HepG2 (cell line): ENCODE measurements around the gene AARS1. TPM values are rescaled to one million over a fixed set of nuclear protein-coding genes. Genes with fewer than 3 reads are reported as not detected.
A peak's percentile ranks its signal among the peaks of the same experiment; 100 is the strongest.

ENCODE experiments used
- EED ChIP-seq: sonication (generic); formaldehyde crosslinking; IDR thresholded peaks from 2 replicates; pipeline ENCODE4 v1.5.0; 2020; ENCODE audit warnings: mild to moderate bottlenecking, missing genetic modification reagents
- EHMT2 ChIP-seq: fragments of 200-600 bp; sonication (generic); IDR thresholded peaks from 2 replicates; pipeline ENCODE4 v1.7.0; 2017; ENCODE audit warnings: antibody characterized with exemption, low read depth, low read length, borderline replicate concordance
- HIVEP1 ChIP-seq: sonication (generic); formaldehyde crosslinking; IDR thresholded peaks from 2 replicates; pipeline ENCODE4 v1.4.0; 2020; ENCODE audit warnings: mild to moderate bottlenecking, missing genetic modification reagents
- HNRNPLL ChIP-seq: fragments of 200-400 bp; formaldehyde crosslinking; IDR thresholded peaks from 2 replicates; pipeline ENCODE4 v1.6.1; 2017; ENCODE audit warnings: mild to moderate bottlenecking, low read depth, low read length; ENCODE audit not compliant: poor library complexity, severe bottlenecking
- MIER2 ChIP-seq: IDR thresholded peaks from 2 replicates; pipeline ENCODE4 v1.6.1; 2016; ENCODE audit warnings: missing biosample characterization, missing genetic modification reagents
- PRMT3 ChIP-seq: sonication (generic); formaldehyde crosslinking; IDR thresholded peaks from 2 replicates; pipeline ENCODE4 v1.8.1; 2022; ENCODE audit warnings: low read depth, mild to moderate bottlenecking, moderate library complexity, missing genetic modification reagents, borderline replicate concordance
- SP2 ChIP-seq: sonication (generic); formaldehyde crosslinking; IDR thresholded peaks from 2 replicates; pipeline ENCODE4 v1.5.1; 2020; ENCODE audit warnings: mild to moderate bottlenecking, missing genetic modification reagents
- TMF1 ChIP-seq: sonication (generic); formaldehyde crosslinking; IDR thresholded peaks from 2 replicates; pipeline ENCODE4 v1.8.1; 2022; ENCODE audit warnings: low read depth, missing genetic modification reagents
- ZNF121 ChIP-seq: sonication (generic); formaldehyde crosslinking; IDR thresholded peaks from 2 replicates; pipeline ENCODE4 v1.5.0; 2020; ENCODE audit warnings: mild to moderate bottlenecking, missing genetic modification reagents
- ZNF263 ChIP-seq: sonication (generic); formaldehyde crosslinking; IDR thresholded peaks from 2 replicates; pipeline ENCODE4 v1.4.0; 2020; ENCODE audit warnings: missing genetic modification reagents
- ZSCAN22 ChIP-seq: sonication (generic); formaldehyde crosslinking; IDR thresholded peaks from 2 replicates; pipeline ENCODE4 v1.4.0; 2020; ENCODE audit warnings: mild to moderate bottlenecking, missing genetic modification reagents
- polyA plus RNA-seq, 8 experiments: library from polyadenylated mRNA; depleted of rRNA in 3 of 8; stranded (reverse) in 7 of 8; unstranded in 1 of 8; fragments of >200 nt; fragmentation: Illumina TruSeq in 4 of 8; extraction: Trizol in 4 of 8; gene quantifications; 2 replicates each; pipeline versions ENCODE4 v1.2.1 to v1.2.3, GENCODE V29; 2011 to 2016; ENCODE audit warnings: low read depth in 4 of 8, missing spikeins in 1 of 8, mixed read lengths in 1 of 8; ENCODE audit not compliant: insufficient read depth in 1 of 8
- total RNA-seq, 5 experiments: library from RNA; depleted of rRNA; stranded (reverse); fragments of >200 nt; fragmentation: Illumina TruSeq; extraction: Trizol; gene quantifications; 2 replicates each; pipeline ENCODE4 v1.2.3, GENCODE V29; 2016; ENCODE audit warnings: low read depth in 1 of 5
- TF ChIP-seq, protein P1 (sequence below): sonication (generic); formaldehyde crosslinking; IDR thresholded peaks from 2 replicates; pipeline ENCODE4 v1.5.0; 2020; ENCODE audit warnings: mild to moderate bottlenecking, missing genetic modification reagents
- TF ChIP-seq, protein P2 (sequence below): sonication (generic); formaldehyde crosslinking; IDR thresholded peaks from 2 replicates; pipeline ENCODE4 v1.5.0; 2020; ENCODE audit warnings: mild to moderate bottlenecking, missing genetic modification reagents, borderline replicate concordance
- TF ChIP-seq, protein P3 (sequence below): IDR thresholded peaks from 2 replicates; pipeline ENCODE4 v1.6.1; 2016; ENCODE audit warnings: mild to moderate bottlenecking
- TF ChIP-seq, protein P4 (sequence below): sonication (generic); formaldehyde crosslinking; IDR thresholded peaks from 2 replicates; pipeline ENCODE4 v1.5.1; 2020; ENCODE audit warnings: missing genetic modification reagents, mild to moderate bottlenecking, borderline replicate concordance
- TF ChIP-seq, protein P5 (sequence below): sonication (generic); formaldehyde crosslinking; IDR thresholded peaks from 2 replicates; pipeline ENCODE4 v1.8.1; 2023; ENCODE audit warnings: mild to moderate bottlenecking, inconsistent platforms, moderate library complexity, missing genetic modification reagents, borderline replicate concordance

AARS1 gene
- total and polyA plus RNA-seq, 2 of the 13 experiments (the other 11 are each of a cell fraction or from before 2014, with no cell fraction given) = 107 to 132 TPM

DNA sequence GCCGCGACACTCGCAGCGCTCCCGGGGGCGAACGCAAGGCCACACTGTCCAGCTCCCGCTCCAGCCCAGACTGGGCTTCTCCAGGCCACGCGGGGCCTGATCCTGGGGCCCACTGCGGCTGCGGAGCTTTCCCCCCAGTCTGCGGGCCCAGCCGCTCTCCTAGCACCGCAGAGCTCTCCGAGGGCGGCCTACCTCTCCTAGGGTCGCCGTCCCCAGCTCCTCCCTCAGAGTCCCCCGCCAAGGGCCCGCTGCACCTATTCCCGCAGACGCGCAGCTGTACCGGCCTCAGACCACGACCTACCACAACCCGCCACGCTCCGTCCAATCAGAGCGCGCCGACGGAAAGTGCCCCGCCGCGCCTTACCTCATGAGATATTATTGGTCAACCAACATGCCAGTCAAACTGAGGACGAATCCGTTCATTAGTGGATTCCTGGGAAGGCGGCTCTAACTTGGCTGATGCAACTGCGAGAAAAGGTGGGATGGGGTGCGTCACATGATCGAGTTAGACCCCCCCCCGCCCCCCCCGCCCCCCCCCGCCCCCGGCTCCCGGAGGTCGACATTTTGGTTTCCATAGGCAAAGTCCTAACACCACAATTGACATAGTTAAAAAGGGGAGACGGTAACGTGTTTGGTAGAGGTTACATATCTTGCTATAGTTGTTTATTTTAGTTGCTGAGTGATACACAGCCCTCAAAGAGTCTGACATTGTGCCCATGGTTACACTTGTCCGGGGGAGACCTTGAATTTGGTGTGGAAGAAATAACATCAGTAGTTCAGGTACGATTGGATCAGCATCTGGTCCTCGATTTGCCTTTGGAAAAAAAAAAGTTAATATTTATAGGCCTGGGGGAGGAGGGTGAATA, at the start of gene AARS1 (continued):
- TF ChIP-seq, protein P1, sequence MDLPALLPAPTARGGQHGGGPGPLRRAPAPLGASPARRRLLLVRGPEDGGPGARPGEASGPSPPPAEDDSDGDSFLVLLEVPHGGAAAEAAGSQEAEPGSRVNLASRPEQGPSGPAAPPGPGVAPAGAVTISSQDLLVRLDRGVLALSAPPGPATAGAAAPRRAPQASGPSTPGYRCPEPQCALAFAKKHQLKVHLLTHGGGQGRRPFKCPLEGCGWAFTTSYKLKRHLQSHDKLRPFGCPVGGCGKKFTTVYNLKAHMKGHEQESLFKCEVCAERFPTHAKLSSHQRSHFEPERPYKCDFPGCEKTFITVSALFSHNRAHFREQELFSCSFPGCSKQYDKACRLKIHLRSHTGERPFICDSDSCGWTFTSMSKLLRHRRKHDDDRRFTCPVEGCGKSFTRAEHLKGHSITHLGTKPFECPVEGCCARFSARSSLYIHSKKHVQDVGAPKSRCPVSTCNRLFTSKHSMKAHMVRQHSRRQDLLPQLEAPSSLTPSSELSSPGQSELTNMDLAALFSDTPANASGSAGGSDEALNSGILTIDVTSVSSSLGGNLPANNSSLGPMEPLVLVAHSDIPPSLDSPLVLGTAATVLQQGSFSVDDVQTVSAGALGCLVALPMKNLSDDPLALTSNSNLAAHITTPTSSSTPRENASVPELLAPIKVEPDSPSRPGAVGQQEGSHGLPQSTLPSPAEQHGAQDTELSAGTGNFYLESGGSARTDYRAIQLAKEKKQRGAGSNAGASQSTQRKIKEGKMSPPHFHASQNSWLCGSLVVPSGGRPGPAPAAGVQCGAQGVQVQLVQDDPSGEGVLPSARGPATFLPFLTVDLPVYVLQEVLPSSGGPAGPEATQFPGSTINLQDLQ = peak; percentile 86; the same call in 1 of the 2 replicates
- TF ChIP-seq PRMT3 = no peak
- TF ChIP-seq, protein P2, sequence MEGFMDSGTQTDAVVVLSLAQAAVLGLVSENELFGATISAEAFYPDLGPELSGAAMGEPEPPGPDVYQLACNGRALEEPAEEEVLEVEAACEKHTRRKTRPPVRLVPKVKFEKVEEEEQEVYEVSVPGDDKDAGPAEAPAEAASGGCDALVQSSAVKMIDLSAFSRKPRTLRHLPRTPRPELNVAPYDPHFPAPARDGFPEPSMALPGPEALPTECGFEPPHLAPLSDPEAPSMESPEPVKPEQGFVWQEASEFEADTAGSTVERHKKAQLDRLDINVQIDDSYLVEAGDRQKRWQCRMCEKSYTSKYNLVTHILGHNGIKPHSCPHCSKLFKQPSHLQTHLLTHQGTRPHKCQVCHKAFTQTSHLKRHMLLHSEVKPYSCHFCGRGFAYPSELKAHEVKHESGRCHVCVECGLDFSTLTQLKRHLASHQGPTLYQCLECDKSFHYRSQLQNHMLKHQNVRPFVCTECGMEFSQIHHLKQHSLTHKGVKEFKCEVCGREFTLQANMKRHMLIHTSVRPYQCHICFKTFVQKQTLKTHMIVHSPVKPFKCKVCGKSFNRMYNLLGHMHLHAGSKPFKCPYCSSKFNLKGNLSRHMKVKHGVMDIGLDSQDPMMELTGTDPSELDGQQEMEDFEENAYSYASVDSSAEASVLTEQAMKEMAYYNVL (CRISPR knock-in tag) = 0 out of 2 replicates have a peak, but pooled peaks have one; percentile 38
- peak; percentile 96 for TF ChIP-seq SP2 (CRISPR knock-in tag)
- peak; percentile 93 for TF ChIP-seq HNRNPLL
- TF ChIP-seq ZSCAN22 (CRISPR knock-in tag) = no peak
- TF ChIP-seq ZNF263 (CRISPR knock-in tag) = peak; percentile 47; the same call in 1 of the 2 replicates
- TF ChIP-seq, protein P3, sequence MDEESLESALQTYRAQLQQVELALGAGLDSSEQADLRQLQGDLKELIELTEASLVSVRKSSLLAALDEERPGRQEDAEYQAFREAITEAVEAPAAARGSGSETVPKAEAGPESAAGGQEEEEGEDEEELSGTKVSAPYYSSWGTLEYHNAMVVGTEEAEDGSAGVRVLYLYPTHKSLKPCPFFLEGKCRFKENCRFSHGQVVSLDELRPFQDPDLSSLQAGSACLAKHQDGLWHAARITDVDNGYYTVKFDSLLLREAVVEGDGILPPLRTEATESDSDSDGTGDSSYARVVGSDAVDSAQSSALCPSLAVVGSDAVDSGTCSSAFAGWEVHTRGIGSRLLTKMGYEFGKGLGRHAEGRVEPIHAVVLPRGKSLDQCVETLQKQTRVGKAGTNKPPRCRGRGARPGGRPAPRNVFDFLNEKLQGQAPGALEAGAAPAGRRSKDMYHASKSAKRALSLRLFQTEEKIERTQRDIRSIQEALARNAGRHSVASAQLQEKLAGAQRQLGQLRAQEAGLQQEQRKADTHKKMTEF = peak; percentile 91; the same call in 1 of the 2 replicates
- TF ChIP-seq HIVEP1 (CRISPR knock-in tag) = no peak
- TF ChIP-seq, protein P4, sequence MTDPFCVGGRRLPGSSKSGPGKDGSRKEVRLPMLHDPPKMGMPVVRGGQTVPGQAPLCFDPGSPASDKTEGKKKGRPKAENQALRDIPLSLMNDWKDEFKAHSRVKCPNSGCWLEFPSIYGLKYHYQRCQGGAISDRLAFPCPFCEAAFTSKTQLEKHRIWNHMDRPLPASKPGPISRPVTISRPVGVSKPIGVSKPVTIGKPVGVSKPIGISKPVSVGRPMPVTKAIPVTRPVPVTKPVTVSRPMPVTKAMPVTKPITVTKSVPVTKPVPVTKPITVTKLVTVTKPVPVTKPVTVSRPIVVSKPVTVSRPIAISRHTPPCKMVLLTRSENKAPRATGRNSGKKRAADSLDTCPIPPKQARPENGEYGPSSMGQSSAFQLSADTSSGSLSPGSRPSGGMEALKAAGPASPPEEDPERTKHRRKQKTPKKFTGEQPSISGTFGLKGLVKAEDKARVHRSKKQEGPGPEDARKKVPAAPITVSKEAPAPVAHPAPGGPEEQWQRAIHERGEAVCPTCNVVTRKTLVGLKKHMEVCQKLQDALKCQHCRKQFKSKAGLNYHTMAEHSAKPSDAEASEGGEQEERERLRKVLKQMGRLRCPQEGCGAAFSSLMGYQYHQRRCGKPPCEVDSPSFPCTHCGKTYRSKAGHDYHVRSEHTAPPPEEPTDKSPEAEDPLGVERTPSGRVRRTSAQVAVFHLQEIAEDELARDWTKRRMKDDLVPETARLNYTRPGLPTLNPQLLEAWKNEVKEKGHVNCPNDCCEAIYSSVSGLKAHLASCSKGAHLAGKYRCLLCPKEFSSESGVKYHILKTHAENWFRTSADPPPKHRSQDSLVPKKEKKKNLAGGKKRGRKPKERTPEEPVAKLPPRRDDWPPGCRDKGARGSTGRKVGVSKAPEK (CRISPR knock-in tag) = no peak
- peak; percentile 84; the same call in 1 of the 2 replicates for TF ChIP-seq EED (CRISPR knock-in tag)
- TF ChIP-seq EHMT2 = no peak
- no peak for TF ChIP-seq TMF1 (CRISPR knock-in tag)
- TF ChIP-seq ZNF121 (CRISPR knock-in tag) = peak; percentile 47; the same call in 1 of the 2 replicates
- TF ChIP-seq MIER2 (CRISPR knock-in tag) = peak; percentile 23; the same call in 1 of the 2 replicates
- TF ChIP-seq, protein P5, sequence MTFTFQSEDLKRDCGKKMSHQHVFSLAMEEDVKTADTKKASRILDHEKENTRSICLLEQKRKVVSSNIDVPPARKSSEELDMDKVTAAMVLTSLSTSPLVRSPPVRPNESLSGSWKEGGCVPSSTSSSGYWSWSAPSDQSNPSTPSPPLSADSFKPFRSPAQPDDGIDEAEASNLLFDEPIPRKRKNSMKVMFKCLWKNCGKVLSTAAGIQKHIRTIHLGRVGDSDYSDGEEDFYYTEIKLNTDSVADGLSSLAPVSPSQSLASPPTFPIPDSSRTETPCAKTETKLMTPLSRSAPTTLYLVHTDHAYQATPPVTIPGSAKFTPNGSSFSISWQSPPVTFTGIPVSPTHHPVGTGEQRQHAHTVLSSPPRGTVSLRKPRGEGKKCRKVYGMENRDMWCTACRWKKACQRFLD (CRISPR knock-in tag) = peak; percentile 89
